Endothelial cell (in vitro differentiated cells): ENCODE results near the gene UBE2L6. TPM values are rescaled to one million over a fixed set of nuclear protein-coding genes. Genes with fewer than 3 reads are reported as not detected.

Experiments
- DNase-seq: peaks from one replicate; pipeline ENCODE4 v3.0.0; 2021; ENCODE audit warnings: low spot score
- H3K27ac Mint-ChIP-seq: one replicate; pipeline ENCODE4 v1.8.0; 2021; ENCODE audit warnings: mixed read lengths, inconsistent platforms; ENCODE audit not compliant: unreplicated experiment
- H3K27me3 Mint-ChIP-seq: one replicate; pipeline ENCODE4 v1.8.0; 2021; ENCODE audit warnings: mild to moderate bottlenecking, moderate library complexity, mixed read lengths, inconsistent platforms; ENCODE audit not compliant: unreplicated experiment
- H3K36me3 Mint-ChIP-seq: one replicate; pipeline ENCODE4 v1.8.0; 2021; ENCODE audit warnings: mild to moderate bottlenecking, low read depth, mixed read lengths, inconsistent platforms; ENCODE audit not compliant: unreplicated experiment
- H3K4me1 Mint-ChIP-seq: one replicate; pipeline ENCODE4 v1.8.0; 2021; ENCODE audit warnings: mild to moderate bottlenecking, mixed read lengths, inconsistent platforms; ENCODE audit not compliant: unreplicated experiment
- H3K4me3 Mint-ChIP-seq: one replicate; pipeline ENCODE4 v1.8.0; 2021; ENCODE audit warnings: mild to moderate bottlenecking, mixed read lengths, inconsistent platforms; ENCODE audit not compliant: unreplicated experiment
- H3K9me3 Mint-ChIP-seq: one replicate; pipeline ENCODE4 v1.8.0; 2021; ENCODE audit warnings: mixed read lengths, inconsistent platforms; ENCODE audit not compliant: unreplicated experiment
- total RNA-seq: library from RNA; stranded (reverse); fragmentation: NEBNext Ultra II Directional; extraction: Animal tissue kit (Norgen Biotek cat#: 25700); gene quantifications from one replicate; pipeline ENCODE4 v1.2.1, GENCODE V29; 2021; ENCODE audit not compliant: unreplicated experiment
- TF ChIP-seq, protein P1 (sequence below): fragments of 200-600 bp; sonication (generic); IDR thresholded peaks from one replicate; pipeline ENCODE4 v1.5.0; 2021; ENCODE audit warnings: antibody characterized with exemption; ENCODE audit not compliant: unreplicated experiment

The UBE2L6 gene
- total RNA-seq, 1 donor from 2014 or later = 56.2 TPM

GRCh38 chr11:57514538-57515331 lies 52.7 kb downstream of the UBE2L6 start:
- H3K27me3 Mint-ChIP-seq = peaks cover 14% of the 10 kb centered on the region
- H3K4me3 Mint-ChIP-seq = peak overlapping the region; percentile 94
- peaks cover 11% of the 10 kb centered on the region for H3K36me3 Mint-ChIP-seq
- H3K9me3 Mint-ChIP-seq = no peaks in the 10 kb centered on the region
- H3K27ac Mint-ChIP-seq = no peak overlapping the region
- peak; percentile 21 for DNase-seq
- TF ChIP-seq, protein P1, sequence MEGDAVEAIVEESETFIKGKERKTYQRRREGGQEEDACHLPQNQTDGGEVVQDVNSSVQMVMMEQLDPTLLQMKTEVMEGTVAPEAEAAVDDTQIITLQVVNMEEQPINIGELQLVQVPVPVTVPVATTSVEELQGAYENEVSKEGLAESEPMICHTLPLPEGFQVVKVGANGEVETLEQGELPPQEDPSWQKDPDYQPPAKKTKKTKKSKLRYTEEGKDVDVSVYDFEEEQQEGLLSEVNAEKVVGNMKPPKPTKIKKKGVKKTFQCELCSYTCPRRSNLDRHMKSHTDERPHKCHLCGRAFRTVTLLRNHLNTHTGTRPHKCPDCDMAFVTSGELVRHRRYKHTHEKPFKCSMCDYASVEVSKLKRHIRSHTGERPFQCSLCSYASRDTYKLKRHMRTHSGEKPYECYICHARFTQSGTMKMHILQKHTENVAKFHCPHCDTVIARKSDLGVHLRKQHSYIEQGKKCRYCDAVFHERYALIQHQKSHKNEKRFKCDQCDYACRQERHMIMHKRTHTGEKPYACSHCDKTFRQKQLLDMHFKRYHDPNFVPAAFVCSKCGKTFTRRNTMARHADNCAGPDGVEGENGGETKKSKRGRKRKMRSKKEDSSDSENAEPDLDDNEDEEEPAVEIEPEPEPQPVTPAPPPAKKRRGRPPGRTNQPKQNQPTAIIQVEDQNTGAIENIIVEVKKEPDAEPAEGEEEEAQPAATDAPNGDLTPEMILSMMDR = no peak
- peaks cover 3% of the 10 kb centered on the region for H3K4me1 Mint-ChIP-seq

GRCh38 chr11:57513911-57514537 lies 53.4 kb downstream of the UBE2L6 start:
- Mint-ChIP-seq H3K36me3 (peaks cover 11% of the 10 kb centered on the region), H3K27me3 (peaks cover 13% of the 10 kb centered on the region)
- DNase-seq = peak; percentile 47

DNA sequence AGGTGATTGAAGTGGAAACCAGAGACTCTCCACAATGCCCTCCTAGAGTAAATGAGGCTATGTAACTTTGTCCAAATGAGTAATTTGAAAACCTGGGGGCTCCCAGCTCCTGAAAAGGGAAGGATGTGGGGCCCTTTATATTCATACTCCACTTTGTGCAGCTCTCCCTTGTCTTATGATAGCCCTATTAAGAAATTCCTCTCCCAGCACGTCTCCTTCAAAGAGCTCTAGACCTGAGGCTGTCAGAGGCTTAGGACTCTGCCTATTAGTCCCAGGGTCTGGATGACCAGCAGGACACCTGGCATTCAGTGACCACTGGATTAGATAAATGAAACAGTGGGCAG lies 54.0 kb downstream of the UBE2L6 start:
- no peak for DNase-seq
- H3K4me1 Mint-ChIP-seq = peaks cover 3% of the 10 kb centered on the region
- TF ChIP-seq, protein P1 = no peak
- no peaks in the 10 kb centered on the region for H3K9me3 Mint-ChIP-seq
- peaks cover 11% of the 10 kb centered on the region for H3K27me3 Mint-ChIP-seq
- H3K4me3 Mint-ChIP-seq = peak overlapping the region; percentile 76
- no peak overlapping the region for H3K27ac Mint-ChIP-seq
- peaks cover 11% of the 10 kb centered on the region for H3K36me3 Mint-ChIP-seq

More at GRCh38 chr11:57513911-57514537, 53.4 kb downstream of the UBE2L6 start:
- no peaks in the 10 kb centered on the region for H3K9me3 Mint-ChIP-seq
- H3K4me3 Mint-ChIP-seq = peak overlapping the region; percentile 94
- TF ChIP-seq, protein P1 = no peak
- peaks cover 3% of the 10 kb centered on the region for H3K4me1 Mint-ChIP-seq
- no peak overlapping the region for H3K27ac Mint-ChIP-seq

DNA sequence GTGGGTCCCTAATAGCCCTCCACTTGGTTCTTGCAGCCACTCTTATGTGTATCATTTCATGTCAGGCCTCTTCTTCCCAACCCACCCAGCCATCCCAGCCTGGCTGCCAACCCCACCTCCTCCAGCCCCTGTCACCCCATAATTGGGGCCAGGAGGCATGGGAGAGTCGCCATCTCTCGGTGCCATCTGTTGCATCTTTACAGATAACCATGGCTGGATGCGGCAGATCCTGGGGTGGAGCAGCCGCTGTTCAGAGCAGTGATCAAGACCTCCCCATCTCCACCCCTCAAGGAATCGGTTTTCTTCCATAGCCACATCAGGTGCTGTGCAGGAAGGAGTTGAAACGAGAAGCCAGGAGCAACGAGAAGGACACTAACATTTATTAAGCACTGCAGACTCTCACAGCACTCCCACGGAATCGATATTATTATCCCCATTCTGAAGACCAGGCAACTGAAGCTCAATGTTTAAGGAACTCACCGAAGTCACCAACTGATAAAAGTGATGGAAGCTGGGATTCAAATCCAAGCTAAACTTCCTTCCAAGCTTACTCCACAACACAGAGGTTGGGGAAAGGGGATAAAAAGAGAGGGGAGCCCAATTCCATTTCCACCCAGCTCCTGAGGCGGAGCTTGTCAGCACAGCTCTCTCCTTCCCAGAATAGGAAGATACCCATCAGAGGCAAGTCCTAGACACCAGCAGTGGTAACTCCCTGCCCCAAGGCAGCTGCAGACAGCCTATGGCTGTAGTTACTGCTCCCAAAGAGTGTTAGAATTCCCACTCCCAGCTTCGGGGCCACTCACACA lies 54.6 kb downstream of the UBE2L6 start:
- Mint-ChIP-seq H3K9me3 (no peaks in the 10 kb centered on the region), H3K36me3 (peaks cover 11% of the 10 kb centered on the region), H3K27me3 (peaks cover 11% of the 10 kb centered on the region), H3K27ac (peak overlapping the region; percentile 52), H3K4me1 (peaks cover 3% of the 10 kb centered on the region), H3K4me3 (peak overlapping the region; percentile 51)
- TF ChIP-seq, protein P1 = no peak
- no peak for DNase-seq
